Activated naive CD4-positive, alpha-beta T cell treated with anti-CD3 and anti-CD28 coated beads, Interleukin-2, amount 50 U/mL, for 16 hours (primary cell): ENCODE measurements around the gene CCNK.

Experiments
- DNase-seq: peaks from one replicate; pipeline ENCODE4 v3.0.0-alpha.2; 2020

CCNK gene

DNA sequence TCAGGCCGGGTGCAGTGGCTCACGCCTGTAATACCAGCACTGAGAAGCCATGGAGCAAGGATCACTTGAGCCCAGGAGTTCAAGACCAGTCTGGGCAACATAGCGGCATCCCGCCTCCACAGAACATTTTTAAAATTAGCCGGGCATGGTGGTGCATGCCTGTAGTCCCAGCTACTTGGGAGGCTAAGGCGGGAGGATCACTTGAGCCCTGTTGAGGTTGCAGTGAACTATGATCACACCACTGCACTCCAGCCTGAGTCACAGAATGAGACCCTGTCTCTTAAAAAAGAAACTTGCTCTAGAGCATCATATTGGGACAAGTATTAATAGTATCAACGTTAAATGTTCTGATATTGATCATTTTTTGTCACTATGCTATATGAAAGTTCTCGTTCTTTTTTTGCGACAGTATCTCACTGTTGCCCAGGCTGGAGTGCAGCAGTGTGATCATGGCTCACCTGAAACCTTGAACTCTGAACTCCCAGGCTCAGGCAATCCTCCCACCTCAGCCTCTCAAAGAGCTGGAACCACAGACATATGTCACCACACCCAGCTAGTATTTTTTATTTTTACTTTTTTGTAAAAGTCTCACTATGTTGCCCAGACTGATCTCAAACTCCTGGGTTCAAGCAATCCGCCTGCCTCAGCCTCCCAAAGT is 75.1 kb downstream of the CCNK start:
- no peak for DNase-seq

GRCh38 chr14:99559286-99559990 is 78.2 kb downstream of the CCNK start:
- no peak for DNase-seq

GRCh38 chr14:99560403-99560802 is 79.2 kb downstream of the CCNK start:
- no peak for DNase-seq

- DNase-seq = no peak
Measured at GRCh38 chr14:99560922-99561683, 79.9 kb downstream of the CCNK start.

DNA sequence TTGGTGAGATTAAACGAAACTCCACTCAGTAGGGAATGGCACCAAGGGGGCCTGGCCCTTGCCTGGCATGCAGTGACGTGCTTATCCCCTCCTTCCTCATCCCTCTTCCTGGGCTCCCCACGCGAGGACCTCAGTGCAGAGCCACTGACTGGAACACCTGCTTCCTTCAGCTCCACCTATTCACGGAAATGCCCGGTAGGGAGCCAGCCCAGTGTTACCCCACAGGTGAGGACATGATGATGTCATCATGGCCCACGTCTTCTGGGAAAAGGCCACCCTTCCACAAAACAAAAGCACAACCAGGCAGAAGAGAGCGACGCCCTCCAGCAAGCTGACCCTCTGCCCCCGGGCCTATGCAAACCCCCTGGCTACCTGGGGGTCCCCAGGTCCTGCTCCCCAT is 80.7 kb downstream of the CCNK start:
- DNase-seq = no peak
